Measurements from ENCODE around the gene FAP.

DNA sequence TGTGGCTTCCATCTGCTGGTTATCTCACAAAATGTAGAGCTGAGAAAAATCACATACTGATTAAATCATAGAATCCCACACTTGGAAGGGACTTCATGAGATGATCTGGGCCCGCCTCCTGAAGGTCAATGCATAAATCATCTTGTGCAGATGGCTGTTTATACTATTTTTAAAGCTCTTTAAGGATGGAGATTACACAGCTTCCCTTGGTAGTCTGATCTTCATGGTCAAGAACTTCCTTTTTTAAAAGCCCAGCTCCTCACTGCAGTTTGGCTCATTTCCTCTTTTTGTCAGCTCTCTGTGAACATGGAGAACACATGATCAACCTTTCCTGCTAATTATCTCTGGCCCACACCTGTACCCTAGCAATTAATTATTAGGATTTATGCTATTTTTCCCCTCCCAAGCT is 117.1 kb downstream of the FAP start:
- TF ChIP-seq, protein P1, sequence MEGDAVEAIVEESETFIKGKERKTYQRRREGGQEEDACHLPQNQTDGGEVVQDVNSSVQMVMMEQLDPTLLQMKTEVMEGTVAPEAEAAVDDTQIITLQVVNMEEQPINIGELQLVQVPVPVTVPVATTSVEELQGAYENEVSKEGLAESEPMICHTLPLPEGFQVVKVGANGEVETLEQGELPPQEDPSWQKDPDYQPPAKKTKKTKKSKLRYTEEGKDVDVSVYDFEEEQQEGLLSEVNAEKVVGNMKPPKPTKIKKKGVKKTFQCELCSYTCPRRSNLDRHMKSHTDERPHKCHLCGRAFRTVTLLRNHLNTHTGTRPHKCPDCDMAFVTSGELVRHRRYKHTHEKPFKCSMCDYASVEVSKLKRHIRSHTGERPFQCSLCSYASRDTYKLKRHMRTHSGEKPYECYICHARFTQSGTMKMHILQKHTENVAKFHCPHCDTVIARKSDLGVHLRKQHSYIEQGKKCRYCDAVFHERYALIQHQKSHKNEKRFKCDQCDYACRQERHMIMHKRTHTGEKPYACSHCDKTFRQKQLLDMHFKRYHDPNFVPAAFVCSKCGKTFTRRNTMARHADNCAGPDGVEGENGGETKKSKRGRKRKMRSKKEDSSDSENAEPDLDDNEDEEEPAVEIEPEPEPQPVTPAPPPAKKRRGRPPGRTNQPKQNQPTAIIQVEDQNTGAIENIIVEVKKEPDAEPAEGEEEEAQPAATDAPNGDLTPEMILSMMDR (conservative IDR thresholded peaks at IDR 0.05): no peak
- TF ChIP-seq EZH2 (IDR thresholded peaks at IDR 0.05; ENCODE audit: low read depth): no peak

All from PC-9 (cell line).